ENCODE data around the gene MAP3K14. TPM values are rescaled to one million over a fixed set of nuclear protein-coding genes. Genes with fewer than 3 reads are reported as not detected.

Gene MAP3K14
- total and polyA plus RNA-seq, 4 donors = 1.2 to 7.8 (median 4.2) TPM

DNA sequence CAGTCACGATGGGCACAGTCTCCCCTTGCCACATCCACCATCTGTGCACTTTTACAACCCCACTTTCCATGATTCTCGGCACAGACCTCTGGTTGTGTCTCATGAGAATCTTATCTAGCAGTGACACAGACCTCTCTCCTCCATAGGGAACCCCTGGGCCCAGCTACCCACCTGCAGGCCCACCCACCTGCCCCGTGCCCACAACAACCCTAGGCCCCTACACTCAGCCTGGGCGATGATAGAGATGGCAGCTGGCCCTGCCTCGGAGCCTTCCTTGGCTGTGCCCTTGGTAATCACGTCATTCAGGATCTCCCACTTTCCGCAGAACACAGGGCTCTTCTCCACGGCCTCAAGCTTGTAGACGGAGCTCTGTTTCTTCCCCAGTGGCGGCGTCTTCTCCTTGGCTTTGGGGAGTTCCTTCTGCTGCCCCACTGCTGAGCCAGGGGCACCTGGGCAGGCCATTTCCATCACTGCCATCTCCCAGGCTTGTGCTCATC lies 26.5 kb downstream of the MAP3K14 start:
- no peaks in the 10 kb centered on the region for H3K9me3 ChIP-seq (ENCODE audit: control insufficient read depth in 4 of 4, low read length in 3 of 4)
- H3K4me1 ChIP-seq (ENCODE audit: control insufficient read depth in 4 of 4, insufficient read depth in 4 of 4, low read length in 3 of 4) = peaks cover 19 to 73% (median 70%) of the 10 kb centered on the region in 4 donors
- peaks cover 3 to 18% (median 4%) of the 10 kb centered on the region in 4 donors for H3K36me3 ChIP-seq (ENCODE audit: control insufficient read depth in 4 of 4, insufficient read depth in 3 of 4, low read depth in 1 of 4, low read length in 3 of 4)
- no peak for DNase-seq (ENCODE audit: low spot score)
- H3K27me3 ChIP-seq (ENCODE audit: control insufficient read depth in 4 of 4, insufficient read depth in 4 of 4, low read length in 3 of 4) = no peaks in the 10 kb centered on the region
- 90% methylated on average over 11 of the region's 11 CpGs for WGBS
- TF ChIP-seq, protein P1, sequence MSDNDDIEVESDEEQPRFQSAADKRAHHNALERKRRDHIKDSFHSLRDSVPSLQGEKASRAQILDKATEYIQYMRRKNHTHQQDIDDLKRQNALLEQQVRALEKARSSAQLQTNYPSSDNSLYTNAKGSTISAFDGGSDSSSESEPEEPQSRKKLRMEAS (IDR thresholded peaks at IDR 0.05) = no peak
- no peak for TF ChIP-seq RXRA (IDR thresholded peaks at IDR 0.05)
- no peak for TF ChIP-seq SP1 (IDR thresholded peaks at IDR 0.05)
- TF ChIP-seq GABPA (IDR thresholded peaks at IDR 0.05 in 1 of 2, conservative IDR thresholded peaks at IDR 0.05 in 1 of 2) = no peak
- TF ChIP-seq, protein P2, sequence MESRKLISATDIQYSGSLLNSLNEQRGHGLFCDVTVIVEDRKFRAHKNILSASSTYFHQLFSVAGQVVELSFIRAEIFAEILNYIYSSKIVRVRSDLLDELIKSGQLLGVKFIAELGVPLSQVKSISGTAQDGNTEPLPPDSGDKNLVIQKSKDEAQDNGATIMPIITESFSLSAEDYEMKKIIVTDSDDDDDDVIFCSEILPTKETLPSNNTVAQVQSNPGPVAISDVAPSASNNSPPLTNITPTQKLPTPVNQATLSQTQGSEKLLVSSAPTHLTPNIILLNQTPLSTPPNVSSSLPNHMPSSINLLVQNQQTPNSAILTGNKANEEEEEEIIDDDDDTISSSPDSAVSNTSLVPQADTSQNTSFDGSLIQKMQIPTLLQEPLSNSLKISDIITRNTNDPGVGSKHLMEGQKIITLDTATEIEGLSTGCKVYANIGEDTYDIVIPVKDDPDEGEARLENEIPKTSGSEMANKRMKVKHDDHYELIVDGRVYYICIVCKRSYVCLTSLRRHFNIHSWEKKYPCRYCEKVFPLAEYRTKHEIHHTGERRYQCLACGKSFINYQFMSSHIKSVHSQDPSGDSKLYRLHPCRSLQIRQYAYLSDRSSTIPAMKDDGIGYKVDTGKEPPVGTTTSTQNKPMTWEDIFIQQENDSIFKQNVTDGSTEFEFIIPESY (IDR thresholded peaks at IDR 0.05) = no peak
- TF ChIP-seq TAF1 (conservative IDR thresholded peaks at IDR 0.05) = no peak
- no peak for TF ChIP-seq YY1 (IDR thresholded peaks at IDR 0.05)
- TF ChIP-seq, protein P3, sequence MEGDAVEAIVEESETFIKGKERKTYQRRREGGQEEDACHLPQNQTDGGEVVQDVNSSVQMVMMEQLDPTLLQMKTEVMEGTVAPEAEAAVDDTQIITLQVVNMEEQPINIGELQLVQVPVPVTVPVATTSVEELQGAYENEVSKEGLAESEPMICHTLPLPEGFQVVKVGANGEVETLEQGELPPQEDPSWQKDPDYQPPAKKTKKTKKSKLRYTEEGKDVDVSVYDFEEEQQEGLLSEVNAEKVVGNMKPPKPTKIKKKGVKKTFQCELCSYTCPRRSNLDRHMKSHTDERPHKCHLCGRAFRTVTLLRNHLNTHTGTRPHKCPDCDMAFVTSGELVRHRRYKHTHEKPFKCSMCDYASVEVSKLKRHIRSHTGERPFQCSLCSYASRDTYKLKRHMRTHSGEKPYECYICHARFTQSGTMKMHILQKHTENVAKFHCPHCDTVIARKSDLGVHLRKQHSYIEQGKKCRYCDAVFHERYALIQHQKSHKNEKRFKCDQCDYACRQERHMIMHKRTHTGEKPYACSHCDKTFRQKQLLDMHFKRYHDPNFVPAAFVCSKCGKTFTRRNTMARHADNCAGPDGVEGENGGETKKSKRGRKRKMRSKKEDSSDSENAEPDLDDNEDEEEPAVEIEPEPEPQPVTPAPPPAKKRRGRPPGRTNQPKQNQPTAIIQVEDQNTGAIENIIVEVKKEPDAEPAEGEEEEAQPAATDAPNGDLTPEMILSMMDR (IDR thresholded peaks at IDR 0.05; ENCODE audit: low read depth, low read length, missing input control) = no peak
- no peak for TF ChIP-seq EGR1 (IDR thresholded peaks at IDR 0.05; ENCODE audit: low read depth in 2 of 2)
- TF ChIP-seq JUND (IDR thresholded peaks at IDR 0.05) = no peak
- TF ChIP-seq HNF4A (conservative IDR thresholded peaks at IDR 0.05) = no peak
- TF ChIP-seq RAD21 (IDR thresholded peaks at IDR 0.05) = no peak
- no peak for TF ChIP-seq HNF4G (IDR thresholded peaks at IDR 0.05)
- TF ChIP-seq NR2F2 (IDR thresholded peaks at IDR 0.05) = no peak
- TF ChIP-seq FOXA1 (IDR thresholded peaks at IDR 0.05) = no peak
- no peak for TF ChIP-seq FOXA2 (IDR thresholded peaks at IDR 0.05)
- TF ChIP-seq ATF3 (IDR thresholded peaks at IDR 0.05) = no peak
- no peak for TF ChIP-seq REST (IDR thresholded peaks at IDR 0.05)
- H3K27ac ChIP-seq (ENCODE audit: low read depth in 1 of 2, low read length in 2 of 2) = no peak overlapping the region
- H3K4me3 ChIP-seq (ENCODE audit: low read depth in 1 of 3, low read length in 3 of 3) = no peak overlapping the region
- H3K9ac ChIP-seq (ENCODE audit: low read depth in 1 of 2, low read length in 2 of 2) = no peak overlapping the region

All from liver (tissue), 9 donors.